ENCODE measurements around the gene LCN1.

LCN1 gene

GRCh38 chr9:135520916-135521607, at the start of gene LCN1:
TSS of gene LCN1 (plus strand) at chr9:135521440. CDS start at chr9:135521498, 58 bp downstream.
- in situ Hi-C loops (cut with HindIII; ENCODE audit: low sequenced_read_pairs): no loop called here

- in situ Hi-C loops (cut with HindIII; ENCODE audit: low sequenced_read_pairs): no loop called here
Observed at GRCh38 chr9:135471791-135472640, 49.2 kb upstream of the LCN1 start.

GRCh38 chr9:135473972-135474543, 47.2 kb upstream of the LCN1 start:
- in situ Hi-C loops (cut with HindIII; ENCODE audit: low sequenced_read_pairs): no loop called here

- in situ Hi-C loops (cut with HindIII; ENCODE audit: low sequenced_read_pairs): no loop called here
Observed at GRCh38 chr9:135474915-135475314, 46.3 kb upstream of the LCN1 start.

- in situ Hi-C loops (cut with HindIII; ENCODE audit: low sequenced_read_pairs): no loop called here
Observed at GRCh38 chr9:135476561-135477355, 44.5 kb upstream of the LCN1 start.

GRCh38 chr9:135478191-135478590, 43.0 kb upstream of the LCN1 start:
- in situ Hi-C loops (cut with HindIII; ENCODE audit: low sequenced_read_pairs): no loop called here

- in situ Hi-C loops (cut with HindIII; ENCODE audit: low sequenced_read_pairs): no loop called here
Observed at GRCh38 chr9:135478829-135479468, 42.3 kb upstream of the LCN1 start.

- in situ Hi-C loops (cut with HindIII; ENCODE audit: low sequenced_read_pairs): no loop called here
Observed at GRCh38 chr9:135479469-135480052, 41.7 kb upstream of the LCN1 start, which contains the start of gene PPP1R26. TSS of gene PPP1R26 (plus strand) at chr9:135479782. CDS start at chr9:135484511, 4,729 bp downstream.

GRCh38 chr9:135480071-135480939, 40.9 kb upstream of the LCN1 start:
- in situ Hi-C loops (cut with HindIII; ENCODE audit: low sequenced_read_pairs): no loop called here

- in situ Hi-C loops (cut with HindIII; ENCODE audit: low sequenced_read_pairs): no loop called here
Observed at GRCh38 chr9:135480940-135481310, 40.3 kb upstream of the LCN1 start.

- in situ Hi-C loops (cut with HindIII; ENCODE audit: low sequenced_read_pairs): no loop called here
Observed at GRCh38 chr9:135482015-135482754, 39.1 kb upstream of the LCN1 start.

GRCh38 chr9:135484460-135485277, 36.6 kb upstream of the LCN1 start:
- in situ Hi-C loops (cut with HindIII; ENCODE audit: low sequenced_read_pairs): no loop called here

- in situ Hi-C loops (cut with HindIII; ENCODE audit: low sequenced_read_pairs): no loop called here
Observed at GRCh38 chr9:135485385-135485784, 35.9 kb upstream of the LCN1 start.

GRCh38 chr9:135485832-135486231, 35.4 kb upstream of the LCN1 start:
- in situ Hi-C loops (cut with HindIII; ENCODE audit: low sequenced_read_pairs): no loop called here

GRCh38 chr9:135486267-135487065, 34.8 kb upstream of the LCN1 start:
- in situ Hi-C loops (cut with HindIII; ENCODE audit: low sequenced_read_pairs): no loop called here

- in situ Hi-C loops (cut with HindIII; ENCODE audit: low sequenced_read_pairs): no loop called here
Observed at GRCh38 chr9:135487281-135488012, 33.8 kb upstream of the LCN1 start.

All from DLD1 (cell line).